Measurements from ENCODE around the gene EVL.

The EVL gene

DNA sequence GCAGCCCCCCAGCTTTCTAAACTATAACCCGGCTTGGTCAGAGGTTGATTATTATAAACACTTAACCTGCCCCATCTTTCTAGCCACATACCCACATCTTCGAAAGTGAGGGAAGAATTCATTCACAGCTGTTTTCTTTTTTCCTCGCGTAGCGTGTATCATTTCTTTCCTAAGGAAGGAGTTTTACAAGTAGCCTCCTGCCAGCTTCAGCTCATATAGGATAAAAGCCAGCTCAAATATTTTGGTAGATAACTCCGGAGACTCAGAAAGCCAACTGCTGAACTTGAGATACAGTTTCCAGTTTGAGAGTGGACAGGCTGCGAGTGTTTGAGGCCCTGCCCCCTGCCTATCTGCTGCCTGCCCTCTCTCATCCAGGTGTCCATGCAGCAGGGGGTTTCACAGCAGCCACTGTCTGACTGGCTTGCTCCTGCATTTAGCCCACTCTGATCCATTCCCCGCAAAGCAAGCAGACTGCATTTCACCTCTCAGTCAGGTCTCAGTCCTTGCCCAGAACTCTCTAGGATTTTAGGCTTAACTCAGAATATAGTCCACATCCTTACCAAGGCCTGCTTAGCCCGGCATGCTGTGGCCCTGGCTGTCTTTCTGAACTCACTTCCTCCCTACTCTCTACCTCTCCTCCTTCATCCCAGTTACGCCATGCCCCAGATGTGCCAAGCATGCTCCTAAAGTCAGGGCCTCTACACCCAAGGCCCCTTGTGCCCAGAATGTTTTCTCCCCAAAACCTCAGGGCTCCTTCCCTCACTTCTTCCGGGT lies 46.9 kb downstream of the EVL start:
- no peak for DNase-seq

DNA sequence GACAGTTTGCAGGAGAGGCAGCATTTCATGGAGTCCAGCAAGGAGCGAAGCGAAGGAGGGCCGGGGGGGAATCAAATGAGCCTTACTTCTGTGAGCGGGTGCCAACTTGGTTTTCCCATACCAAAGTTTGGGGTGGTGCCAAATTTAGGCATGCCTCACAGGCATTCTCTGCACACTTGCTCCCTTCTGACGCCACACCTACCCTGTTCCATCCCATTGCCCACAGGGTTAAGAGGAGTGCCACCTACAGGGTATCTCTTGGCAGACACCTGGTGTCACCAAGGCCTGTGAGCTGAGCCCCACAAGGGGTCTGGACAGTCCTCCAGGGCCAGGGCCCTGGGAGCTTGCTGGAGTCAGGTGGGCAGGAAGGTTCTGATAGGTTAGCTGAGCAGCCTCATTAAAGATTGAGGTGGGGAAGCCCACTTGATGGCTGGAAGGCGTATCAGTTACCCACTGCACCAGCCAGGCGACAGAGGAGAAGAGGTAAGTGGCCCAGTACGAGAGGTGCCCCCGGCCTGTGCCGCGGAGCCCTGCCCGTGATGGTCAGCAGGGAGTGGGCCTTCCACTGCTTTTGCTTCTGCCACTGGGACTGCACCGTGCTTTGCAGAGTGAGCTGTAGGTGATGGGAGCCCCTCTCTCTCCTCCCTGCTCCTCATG lies 49.0 kb downstream of the EVL start:
- no peak for DNase-seq

DNA sequence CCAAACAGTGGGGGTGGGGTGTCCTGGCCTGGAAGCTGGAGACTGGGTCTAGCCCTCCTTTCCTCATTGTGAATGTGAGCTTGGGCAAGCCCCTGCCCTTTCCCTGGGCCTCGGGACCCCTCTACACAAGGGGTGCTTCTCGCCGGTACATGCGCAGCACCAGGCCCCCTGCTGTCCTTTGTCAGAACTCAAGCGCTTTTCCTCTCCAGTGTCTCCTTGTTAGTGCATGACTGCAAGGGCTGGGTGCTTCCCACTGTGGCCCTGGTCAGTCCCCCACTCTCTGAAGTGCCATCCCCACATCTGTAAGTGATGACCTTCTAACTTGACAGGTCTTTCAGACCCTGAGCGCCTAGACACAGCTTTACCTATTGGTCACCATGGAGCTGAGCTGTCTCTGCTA lies 50.0 kb downstream of the EVL start:
- no peak for DNase-seq

DNA sequence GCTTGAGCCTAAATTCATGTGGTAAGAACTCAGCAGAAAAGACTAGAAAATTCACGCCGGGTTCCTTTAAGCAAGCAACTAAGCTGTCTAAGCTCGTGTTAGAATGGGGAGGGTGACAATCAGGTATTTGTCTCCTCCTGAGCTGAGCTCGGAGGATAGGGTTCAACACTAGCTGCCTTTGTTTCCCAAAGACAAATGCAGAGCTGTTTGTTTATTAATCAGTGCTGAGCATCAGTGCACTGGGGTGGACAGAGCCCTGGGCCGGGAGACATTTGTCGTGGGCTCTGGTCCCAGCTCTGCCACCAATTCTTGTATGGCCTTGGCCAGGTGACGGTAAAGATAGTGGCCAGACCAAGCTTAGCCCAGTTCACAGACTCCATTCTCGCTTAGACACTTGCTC lies 50.5 kb downstream of the EVL start:
- DNase-seq, result no peak

DNA sequence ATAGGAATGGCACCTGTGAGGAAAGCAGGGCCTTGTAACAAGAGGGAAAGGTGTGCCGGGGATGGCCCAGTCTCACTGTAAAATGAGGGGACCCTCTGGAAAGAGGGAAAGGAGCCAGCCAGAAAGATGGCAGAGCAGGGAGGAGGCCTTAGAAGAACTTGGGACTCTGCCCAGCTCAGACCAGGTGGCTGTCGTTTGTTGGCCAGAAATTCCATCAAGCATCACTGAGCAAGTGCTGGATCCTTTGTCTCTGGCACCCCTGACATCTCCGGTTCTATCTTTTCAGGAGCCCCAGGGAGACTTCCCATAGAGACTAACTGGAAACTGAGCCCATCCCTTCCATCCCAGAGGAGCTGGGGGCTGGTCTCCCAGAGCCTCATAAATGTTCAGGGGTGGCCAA lies 50.9 kb downstream of the EVL start:
- no peak for DNase-seq

DNA sequence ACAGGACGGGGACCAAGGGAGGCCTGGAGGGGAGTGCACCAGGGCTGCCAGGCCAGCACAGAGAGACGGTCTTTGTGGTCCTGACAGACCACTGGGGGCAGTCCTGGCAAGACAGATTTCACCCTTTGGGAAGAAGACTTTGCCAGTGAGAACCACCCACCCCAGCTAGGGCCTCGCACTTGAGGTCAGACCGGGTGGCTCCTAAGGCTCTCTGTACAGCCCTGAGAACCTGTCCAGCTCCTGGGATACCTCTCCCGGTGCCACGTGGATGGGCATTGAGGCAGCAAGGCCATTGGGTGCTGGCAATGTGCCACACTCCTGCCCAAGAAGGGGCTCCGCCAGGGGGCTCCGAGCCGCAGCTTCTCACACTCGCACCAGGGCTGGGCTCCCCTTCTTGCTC lies 51.8 kb downstream of the EVL start:
- no peak for DNase-seq

DNA sequence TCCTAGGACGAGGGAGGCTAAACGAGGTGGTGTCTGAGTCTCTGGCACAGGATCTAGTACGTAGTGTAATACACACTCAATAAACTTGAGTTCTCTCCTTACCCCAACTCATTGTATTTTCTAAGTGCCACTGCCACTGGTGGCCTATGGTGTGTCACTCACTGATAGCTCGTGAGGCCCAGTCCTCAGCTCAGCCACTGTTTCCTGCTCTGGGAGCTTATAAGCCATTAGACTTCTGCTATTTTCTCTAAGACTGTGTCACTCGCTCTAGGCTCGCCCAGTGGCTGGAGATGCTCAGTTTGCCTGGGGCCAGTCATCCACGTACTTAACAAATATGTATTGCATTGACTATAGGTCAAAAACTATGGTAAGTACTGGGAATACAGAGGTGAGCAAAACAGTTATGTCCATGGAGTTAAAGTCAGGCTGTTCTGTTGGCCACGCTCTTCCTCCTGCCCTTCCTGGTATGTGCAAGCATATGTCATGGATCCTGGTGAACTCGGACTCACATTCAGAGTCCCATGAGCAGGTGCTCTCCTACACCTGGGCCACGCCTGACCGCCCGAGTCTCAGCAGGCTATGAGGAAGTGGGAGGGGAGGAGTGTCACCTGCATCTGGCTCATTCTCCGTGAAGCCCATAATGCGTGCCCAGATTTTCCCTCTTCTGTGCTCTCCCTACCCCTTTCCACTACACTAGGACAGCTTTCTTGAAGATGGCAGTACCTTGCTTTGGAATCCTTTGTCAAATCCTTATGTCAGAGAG lies 52.6 kb downstream of the EVL start:
- no peak for DNase-seq

DNA sequence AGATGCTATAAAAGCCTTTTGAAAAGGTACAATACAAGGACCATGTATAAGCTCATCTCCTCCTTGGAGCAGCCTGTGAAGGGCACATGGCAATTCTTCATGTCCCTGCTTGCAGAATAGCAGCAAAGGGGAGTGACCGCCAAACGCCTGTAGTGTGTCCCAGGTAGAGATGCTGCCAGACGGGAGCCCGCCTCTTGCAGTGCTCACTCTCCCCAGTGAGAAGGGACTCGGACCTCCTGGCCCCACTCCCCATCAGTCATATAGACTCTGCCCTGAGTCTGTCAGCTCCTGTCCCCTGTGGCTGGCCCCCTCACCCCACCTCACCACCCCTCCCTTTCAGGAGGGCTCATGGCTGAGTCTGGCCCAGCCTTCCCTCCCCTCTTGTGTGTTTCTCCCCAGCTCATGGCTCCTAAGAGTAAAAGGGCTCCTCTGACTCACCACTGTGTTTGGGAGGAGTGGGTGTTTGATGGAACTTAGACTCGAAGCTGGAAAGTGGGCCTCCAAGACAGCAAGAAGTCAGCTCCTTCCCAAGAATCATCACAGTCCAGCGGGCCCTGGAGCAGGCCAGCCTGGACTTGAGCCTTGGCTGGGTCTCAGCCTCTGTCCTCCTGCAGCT lies 53.3 kb downstream of the EVL start:
- no peak for DNase-seq

DNA sequence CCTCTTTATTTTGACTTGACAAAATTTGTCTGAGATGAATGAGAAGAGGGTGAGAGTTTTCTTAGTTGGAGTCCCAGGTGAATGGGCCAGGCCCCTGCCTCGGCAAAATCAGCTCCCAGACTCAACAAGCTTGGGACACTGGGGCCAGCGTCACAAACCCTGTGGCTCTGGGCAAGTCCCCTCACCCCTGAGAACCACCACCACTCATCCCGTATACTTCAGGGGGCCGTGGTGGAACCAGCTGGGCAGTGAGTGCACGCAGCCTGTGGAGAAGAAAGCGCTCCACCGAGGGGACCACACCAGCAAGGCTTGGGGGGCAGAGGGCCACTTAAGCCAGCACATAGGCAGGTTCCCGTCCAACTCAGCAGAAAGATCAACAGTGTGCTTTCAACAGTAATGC lies 54.0 kb downstream of the EVL start:
- no peak for DNase-seq

DNA sequence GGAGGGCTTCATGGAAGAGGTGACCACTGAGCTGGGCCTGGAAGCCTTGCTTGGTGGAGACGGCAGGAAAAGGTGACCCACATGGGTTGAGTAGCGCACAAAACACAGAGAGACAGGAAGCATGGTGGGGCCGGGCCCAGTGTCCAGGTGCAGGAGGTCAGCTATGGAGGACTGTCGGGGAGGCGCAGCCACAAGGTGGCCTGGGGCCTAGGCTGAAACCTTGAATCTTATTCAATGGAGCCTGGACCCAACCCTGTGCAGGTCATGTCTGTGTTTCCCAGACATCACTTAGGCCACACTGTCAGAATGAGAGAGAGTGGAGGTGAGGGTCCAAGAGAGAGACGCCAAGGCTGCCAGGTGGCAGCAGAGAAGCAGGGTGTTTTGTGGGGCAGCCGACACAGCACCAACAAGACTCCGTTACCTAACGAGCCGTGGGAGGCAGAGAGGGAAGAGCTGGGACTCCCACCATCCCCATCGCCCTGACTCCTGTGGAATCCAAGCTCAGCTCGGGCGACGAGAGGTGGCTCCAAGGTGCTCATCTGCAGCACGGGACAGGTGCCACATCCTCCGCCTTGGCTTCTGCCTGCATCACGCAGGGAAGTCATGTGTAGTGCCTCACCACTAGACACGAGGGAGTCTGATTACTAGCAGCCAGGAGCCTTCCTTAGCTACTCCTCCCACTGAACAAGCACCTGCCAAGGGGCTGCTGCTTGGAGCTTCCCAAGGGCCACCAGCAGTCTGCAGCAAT lies 55.5 kb downstream of the EVL start:
- no peak for DNase-seq

DNA sequence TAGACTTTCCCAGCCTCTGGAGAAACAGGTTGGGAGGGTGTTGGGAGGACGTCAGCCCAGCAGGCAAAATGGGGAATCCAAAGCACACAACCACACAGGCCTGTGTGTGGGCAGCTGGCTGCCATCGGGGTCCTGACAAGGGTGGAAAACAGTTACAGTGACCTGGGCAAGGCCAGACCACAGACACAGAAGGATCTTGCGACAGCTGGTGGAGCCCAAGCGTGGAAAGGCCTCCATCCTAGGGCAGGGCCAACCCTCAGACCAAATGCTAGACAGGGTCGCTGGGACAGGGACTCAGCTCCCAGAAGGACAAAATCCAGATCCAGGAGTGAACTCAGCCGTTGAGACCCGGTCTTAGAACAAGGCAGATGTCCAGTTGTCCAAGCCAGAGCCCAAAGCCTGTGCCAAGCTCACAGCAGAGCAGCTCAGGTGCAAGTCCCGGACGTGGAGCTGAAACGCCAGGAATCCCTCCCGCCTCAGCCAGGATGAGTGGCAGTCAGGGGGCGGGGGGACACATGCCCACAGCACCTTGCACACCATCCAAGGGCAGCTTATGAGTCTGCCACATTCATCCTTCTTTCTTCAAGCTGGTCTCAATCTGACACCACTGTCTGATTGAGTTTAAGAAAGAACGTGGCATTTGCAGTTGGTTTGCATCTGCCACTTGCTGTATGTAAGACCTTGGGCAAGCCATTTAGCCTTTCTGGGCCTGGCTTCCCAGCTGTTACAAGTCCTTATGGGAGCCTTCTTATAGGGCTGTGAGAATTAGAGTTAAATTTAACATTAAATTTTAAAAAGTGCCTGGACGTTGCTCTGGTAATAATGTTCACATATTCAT lies 56.6 kb downstream of the EVL start:
- DNase-seq, result no peak

DNA sequence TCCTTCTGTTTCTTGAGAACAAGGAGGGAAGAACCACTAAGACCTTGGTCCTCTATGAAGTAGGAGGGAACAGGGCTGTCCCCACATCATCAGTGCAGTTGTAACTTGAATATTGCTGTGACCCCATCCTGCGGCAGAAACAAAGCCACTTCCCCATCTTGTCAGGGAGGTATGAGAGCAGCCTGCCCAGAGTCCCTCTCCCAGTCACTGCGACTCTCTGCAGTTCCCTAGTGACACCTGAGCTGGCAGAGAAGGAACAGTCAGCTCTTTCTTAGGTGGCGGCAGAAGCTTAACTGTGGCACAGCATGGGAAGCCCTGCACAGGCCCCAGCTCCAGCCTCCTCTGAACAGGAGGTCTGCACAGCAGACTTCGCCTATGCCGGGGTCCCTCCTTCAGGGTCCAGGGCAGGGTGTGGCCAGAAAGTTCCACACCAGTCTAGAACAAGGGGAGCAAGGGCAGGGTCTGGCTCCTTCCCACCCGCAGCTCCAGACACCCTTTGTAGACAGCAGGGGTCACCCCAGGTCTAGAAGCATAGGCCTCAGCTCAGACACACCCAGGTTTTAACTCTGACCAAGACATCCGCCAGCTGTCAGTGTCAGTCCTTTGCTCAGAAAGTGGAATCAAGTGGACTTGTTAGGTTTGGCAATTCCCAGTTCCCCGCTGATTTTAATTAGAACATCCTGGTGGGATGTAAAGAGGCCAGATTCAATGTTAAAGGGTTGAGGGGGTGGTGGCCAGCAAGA lies 57.4 kb downstream of the EVL start:
- no peak for DNase-seq

DNA sequence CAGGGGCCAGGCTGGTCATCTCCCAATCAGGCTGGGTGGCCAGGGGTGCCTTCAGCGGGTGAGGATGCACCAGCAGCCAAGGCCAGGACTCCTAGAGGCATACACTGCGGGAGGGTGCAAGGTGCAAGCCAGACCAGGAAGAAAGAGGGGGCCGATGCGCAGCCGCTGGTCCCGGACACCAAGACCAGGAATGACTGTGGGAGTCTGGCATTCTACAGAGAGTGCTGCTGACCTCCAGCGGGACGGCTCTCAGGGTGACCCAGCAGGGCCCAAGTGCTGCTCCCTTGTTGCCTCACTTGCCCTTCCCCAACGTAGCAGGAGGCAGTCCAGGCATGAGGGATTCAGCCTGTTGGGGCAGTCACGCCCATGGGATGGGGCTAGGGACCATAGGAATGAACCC lies 58.4 kb downstream of the EVL start:
- no peak for DNase-seq

DNA sequence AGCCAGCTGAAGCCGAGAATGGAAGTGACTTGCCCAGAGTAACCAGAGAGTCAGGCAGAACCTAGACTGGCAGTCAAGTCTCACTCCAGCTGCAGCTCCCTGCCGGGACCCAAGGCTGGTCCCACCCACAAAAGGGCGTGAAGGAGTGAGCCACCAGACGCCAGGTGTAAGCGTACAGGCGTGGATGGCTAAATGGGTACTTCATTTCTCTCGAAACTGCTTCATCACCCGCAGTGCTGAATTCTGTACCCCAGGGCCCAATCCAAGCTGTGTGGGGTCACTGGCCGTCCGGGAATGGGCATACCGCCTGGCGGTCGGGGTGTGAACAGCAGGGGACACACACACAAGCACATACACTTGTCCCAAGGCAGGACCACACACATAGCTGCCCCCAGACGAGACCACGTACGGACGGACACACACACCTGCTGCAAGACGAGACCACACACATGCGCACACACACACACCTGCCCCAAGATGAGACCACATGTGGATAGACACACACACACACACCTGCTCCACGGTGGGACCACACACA lies 59.4 kb downstream of the EVL start:
- DNase-seq, result no peak

DNA sequence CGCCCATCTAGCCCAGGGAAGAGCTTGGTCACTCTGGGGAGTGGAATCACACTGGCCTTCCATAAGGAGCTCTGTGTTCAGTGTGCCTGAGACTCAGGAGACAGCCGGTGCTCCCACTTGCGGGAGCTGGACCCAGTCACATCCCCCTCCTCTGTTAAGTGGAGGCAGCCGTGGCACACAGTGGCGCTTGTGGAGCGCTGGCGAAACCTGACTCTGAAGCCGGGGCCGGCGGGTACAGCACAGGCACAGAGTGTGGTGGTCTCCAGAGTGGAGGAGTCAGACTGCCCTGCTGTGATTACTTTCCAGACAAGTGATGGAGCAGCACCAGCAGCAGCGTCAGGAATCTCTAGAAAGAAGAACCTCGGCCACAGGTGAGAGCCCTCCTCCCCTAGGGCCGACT lies 61.2 kb downstream of the EVL start:
- no peak for DNase-seq

DNA sequence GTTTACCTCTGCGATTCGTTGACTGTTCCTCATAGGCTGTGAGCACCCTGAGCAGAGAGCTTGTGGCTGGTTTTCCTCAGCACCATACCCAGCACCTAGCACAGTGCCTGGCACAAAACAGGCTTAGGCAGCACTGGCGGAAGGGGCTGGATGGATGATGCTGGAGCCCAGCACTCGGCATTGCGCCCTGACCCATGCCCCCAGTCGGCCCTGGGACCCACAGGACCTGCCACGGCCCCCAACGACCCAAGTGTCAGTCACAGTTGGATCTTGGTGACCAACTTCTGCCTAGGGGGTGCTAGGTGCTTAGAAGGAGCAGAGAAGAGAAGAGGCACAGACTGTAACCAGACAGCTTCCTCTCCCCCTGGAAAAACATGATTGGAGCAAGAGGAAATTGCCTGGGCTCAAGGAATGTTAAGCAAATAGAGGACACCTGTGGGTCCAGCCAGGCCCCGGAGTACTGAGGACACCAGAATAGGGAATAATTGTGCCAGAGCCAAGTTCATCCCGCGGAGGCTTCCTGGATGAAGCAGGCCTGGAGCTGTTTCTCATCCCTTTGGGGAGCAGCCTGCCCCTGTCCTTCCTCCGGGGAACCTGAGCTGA lies 62.7 kb downstream of the EVL start:
- no peak for DNase-seq

DNA sequence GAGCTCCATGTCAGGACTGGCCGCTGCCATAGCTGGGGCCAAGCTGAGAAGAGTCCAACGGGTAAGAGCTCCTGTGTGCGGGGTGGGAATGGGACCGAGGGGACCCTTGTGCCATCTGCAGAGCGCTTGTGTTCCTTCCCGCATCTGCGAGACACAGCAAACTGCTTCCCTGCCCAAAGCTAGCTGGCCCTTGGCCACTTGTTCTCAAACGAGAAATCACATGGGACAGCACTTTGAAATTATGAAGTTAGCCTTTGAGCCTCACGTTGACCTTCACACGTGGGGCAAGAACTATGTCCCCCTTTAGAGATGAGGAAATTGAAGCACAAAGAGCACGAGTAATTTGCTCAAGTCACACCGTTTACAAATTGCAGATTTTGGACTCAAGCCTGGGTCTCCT lies 63.5 kb downstream of the EVL start:
- DNase-seq, result no peak

DNA sequence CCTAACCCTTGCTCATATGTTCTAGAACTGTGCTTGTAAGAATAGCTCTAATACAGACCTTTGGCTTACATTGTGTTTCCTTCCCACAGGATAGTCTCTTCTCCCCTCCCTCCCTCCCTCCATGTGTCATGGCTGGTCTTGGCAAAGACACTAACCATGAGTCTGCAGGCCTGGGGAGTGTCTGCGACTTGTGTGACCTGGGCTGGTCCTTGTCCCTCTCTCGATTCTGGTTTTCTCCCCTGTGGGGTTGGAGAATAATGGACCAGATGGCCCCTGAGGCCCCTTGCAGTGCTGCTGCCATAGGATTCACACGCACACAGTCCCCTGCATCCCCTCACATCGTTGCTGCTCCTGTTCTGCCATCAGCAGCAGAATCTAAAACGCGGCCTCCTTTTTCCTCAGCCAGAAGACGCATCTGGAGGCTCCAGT lies 64.0 kb downstream of the EVL start:
- DNase-seq, result no peak

DNA sequence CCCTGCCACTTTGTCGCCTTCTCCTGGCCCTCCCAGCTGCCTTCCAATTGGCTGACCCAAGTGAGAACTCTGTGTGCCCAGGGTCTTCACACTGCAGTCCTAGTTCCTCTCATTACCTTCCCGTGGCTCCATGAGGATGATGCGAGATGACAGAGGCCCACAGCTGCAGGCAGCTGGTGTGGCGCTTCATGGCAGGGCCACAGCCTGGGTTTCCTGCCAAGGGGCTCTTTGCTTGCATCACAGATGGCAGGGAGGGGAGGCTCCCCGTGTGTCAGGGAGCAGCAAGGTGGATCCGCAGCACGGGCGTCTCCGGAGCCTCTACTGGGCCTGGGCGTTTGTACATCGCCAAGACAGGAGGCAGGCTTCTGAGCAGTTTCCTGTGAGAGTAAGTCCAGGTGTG lies 65.3 kb downstream of the EVL start:
- no peak for DNase-seq

DNA sequence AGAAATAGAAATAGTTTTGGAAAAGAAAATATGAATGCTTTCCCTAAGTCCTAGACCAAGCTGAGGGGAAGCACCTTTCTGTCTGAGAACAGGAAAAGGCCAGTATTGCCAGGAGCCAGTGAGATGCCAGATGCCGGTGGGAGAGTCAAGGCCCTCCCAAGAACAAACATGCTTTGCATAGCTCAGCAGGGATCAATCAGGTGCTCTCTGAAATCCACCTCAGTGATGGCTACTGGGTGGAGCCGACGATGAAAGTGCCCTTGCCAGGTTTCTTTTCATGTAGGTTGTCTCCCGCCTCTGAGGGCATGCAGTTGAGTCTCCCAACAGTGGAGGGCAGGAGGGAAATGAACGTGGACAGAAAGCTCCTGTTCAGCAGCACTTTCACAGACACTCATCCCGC lies 66.0 kb downstream of the EVL start:
- no peak for DNase-seq

All from amniotic stem cell (primary cell).